Muscle layer of duodenum (tissue), 2 donors: Measurements from ENCODE around the gene AFMID.
A peak's percentile ranks its signal among the peaks of the same experiment; 100 is the strongest.

Source experiments
- H3K27ac ChIP-seq: one replicate; pipeline ENCODE4 v1.7.0; 2013; ENCODE audit warnings: mild to moderate bottlenecking, low read length
- H3K27me3 ChIP-seq: one replicate; pipeline ENCODE4 v1.7.0; 2013; ENCODE audit warnings: low read depth, mild to moderate bottlenecking, control low read depth, low read length
- H3K36me3 ChIP-seq, 2 donors: one replicate each; pipeline ENCODE4 v1.7.0; 2013; ENCODE audit warnings: low read length in 2 of 2, control low read depth in 1 of 2, mild to moderate bottlenecking in 1 of 2; ENCODE audit not compliant: insufficient read depth in 2 of 2, control insufficient read depth in 1 of 2
- H3K4me1 ChIP-seq, 2 donors: one replicate each; pipeline ENCODE4 v1.7.0; 2013; ENCODE audit warnings: low read length in 2 of 2, mild to moderate bottlenecking in 2 of 2, control low read depth in 1 of 2, moderate library complexity in 1 of 2; ENCODE audit not compliant: insufficient read depth in 2 of 2, control insufficient read depth in 1 of 2
- H3K4me3 ChIP-seq, 2 donors: one replicate each; pipeline ENCODE4 v1.7.0; 2013; ENCODE audit warnings: low read length in 2 of 2, low read depth in 1 of 2, mild to moderate bottlenecking in 1 of 2
- H3K9me3 ChIP-seq, 2 donors: one replicate each; pipeline ENCODE4 v1.7.0; 2013; ENCODE audit warnings: low read length in 2 of 2, control low read depth in 1 of 2, mild to moderate bottlenecking in 1 of 2; ENCODE audit not compliant: control insufficient read depth in 1 of 2
- donor health status: healthy.

Gene AFMID

DNA sequence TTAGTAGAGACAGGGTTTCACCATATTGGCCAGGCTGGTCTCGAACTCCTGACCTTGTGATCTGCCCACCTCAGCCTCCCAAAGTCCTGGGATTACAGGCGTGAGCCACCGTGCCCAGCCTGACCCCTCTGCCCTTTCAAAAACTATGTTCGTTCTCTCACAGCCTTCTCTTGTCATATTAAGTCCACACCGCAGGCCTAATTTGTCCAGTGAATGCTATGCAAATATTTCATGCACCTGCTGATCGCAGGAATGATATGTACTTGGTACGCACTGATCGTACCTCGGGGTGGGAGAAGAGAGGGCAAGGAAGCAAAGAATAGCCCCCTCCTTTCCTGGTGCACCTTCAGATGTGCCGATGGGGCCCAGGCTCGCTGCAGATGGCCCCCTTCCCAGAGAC is 23.9 kb downstream of the AFMID start:
- H3K4me3 ChIP-seq, result no peak overlapping the region
- H3K4me1 ChIP-seq, result peaks cover 0 to 6% of the 10 kb centered on the region in 2 donors
- H3K27ac ChIP-seq, result no peak overlapping the region

DNA sequence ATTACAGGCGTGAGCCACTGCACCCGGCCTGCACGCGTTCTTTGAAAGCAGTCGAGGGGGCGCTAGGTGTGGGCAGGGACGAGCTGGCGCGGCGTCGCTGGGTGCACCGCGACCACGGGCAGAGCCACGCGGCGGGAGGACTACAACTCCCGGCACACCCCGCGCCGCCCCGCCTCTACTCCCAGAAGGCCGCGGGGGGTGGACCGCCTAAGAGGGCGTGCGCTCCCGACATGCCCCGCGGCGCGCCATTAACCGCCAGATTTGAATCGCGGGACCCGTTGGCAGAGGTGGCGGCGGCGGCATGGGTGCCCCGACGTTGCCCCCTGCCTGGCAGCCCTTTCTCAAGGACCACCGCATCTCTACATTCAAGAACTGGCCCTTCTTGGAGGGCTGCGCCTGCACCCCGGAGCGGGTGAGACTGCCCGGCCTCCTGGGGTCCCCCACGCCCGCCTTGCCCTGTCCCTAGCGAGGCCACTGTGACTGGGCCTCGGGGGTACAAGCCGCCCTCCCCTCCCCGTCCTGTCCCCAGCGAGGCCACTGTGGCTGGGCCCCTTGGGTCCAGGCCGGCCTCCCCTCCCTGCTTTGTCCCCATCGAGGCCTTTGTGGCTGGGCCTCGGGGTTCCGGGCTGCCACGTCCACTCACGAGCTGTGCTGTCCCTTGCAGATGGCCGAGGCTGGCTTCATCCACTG is 27.0 kb downstream of the AFMID start, which contains the start of gene BIRC5:
BIRC5 (plus strand) TSS at position 238 of the 690 bp plus-strand sequence; CDS start at position 302, 64 bp downstream.
- H3K4me1 ChIP-seq, result peaks cover 0 to 6% of the 10 kb centered on the region in 2 donors
- H3K36me3 ChIP-seq, result no peaks in the 10 kb centered on the region
- peak within 1 kb of the TSS; percentile 46 to 64 for H3K4me3 ChIP-seq
- no peaks in the 10 kb centered on the region for H3K27me3 ChIP-seq
- no peak within 1 kb of the TSS for H3K27ac ChIP-seq
- no peaks in the 10 kb centered on the region for H3K9me3 ChIP-seq

More for the DNA sequence above, 23.9 kb downstream of the AFMID start:
- Histone ChIP-seq H3K9me3 (no peaks in the 10 kb centered on the region), H3K36me3 (no peaks in the 10 kb centered on the region), H3K27me3 (no peaks in the 10 kb centered on the region)

DNA sequence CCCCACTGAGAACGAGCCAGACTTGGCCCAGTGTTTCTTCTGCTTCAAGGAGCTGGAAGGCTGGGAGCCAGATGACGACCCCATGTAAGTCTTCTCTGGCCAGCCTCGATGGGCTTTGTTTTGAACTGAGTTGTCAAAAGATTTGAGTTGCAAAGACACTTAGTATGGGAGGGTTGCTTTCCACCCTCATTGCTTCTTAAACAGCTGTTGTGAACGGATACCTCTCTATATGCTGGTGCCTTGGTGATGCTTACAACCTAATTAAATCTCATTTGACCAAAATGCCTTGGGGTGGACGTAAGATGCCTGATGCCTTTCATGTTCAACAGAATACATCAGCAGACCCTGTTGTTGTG is 27.5 kb downstream of the AFMID start:
- Histone ChIP-seq H3K4me3 (peak overlapping the region; percentile 46 to 64), H3K4me1 (peaks cover 0 to 6% of the 10 kb centered on the region in 2 donors), H3K36me3 (no peaks in the 10 kb centered on the region), H3K9me3 (no peaks in the 10 kb centered on the region), H3K27me3 (no peaks in the 10 kb centered on the region), H3K27ac (no peak overlapping the region)

DNA sequence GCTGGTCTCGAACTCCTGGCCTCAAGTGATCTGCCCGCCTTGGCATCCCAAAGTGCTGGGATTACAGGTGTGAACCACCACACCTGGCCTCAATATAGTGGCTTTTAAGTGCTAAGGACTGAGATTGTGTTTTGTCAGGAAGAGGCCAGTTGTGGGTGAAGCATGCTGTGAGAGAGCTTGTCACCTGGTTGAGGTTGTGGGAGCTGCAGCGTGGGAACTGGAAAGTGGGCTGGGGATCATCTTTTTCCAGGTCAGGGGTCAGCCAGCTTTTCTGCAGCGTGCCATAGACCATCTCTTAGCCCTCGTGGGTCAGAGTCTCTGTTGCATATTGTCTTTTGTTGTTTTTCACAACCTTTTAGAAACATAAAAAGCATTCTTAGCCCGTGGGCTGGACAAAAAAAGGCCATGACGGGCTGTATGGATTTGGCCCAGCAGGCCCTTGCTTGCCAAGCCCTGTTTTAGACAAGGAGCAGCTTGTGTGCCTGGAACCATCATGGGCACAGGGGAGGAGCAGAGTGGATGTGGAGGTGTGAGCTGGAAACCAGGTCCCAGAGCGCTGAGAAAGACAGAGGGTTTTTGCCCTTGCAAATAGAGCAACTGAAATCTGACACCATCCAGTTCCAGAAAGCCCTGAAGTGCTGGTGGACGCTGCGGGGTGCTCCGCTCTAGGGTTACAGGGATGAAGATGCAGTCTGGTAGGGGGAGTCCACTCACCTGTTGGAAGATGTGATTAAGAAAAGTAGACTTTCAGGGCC is 32.4 kb downstream of the AFMID start:
- Histone ChIP-seq H3K9me3 (no peaks in the 10 kb centered on the region), H3K27me3 (no peaks in the 10 kb centered on the region), H3K36me3 (no peaks in the 10 kb centered on the region), H3K4me3 (no peak overlapping the region), H3K27ac (no peak overlapping the region), H3K4me1 (peaks cover 0 to under 1% of the 10 kb centered on the region in 2 donors)

DNA sequence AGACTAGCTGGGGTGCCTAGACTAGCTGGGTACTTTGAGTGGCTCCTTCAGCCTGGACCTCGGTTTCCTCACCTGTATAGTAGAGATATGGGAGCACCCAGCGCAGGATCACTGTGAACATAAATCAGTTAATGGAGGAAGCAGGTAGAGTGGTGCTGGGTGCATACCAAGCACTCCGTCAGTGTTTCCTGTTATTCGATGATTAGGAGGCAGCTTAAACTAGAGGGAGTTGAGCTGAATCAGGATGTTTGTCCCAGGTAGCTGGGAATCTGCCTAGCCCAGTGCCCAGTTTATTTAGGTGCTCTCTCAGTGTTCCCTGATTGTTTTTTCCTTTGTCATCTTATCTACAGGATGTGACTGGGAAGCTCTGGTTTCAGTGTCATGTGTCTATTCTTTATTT is 35.9 kb downstream of the AFMID start:
- no peak overlapping the region for H3K27ac ChIP-seq
- H3K4me3 ChIP-seq, result no peak overlapping the region
- H3K9me3 ChIP-seq, result no peaks in the 10 kb centered on the region
- no peaks in the 10 kb centered on the region for H3K36me3 ChIP-seq
- H3K27me3 ChIP-seq, result no peaks in the 10 kb centered on the region
- H3K4me1 ChIP-seq, result no peaks in the 10 kb centered on the region

DNA sequence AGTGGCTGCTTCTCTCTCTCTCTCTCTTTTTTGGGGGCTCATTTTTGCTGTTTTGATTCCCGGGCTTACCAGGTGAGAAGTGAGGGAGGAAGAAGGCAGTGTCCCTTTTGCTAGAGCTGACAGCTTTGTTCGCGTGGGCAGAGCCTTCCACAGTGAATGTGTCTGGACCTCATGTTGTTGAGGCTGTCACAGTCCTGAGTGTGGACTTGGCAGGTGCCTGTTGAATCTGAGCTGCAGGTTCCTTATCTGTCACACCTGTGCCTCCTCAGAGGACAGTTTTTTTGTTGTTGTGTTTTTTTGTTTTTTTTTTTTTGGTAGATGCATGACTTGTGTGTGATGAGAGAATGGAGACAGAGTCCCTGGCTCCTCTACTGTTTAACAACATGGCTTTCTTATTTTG is 36.6 kb downstream of the AFMID start:
- Histone ChIP-seq H3K36me3 (no peaks in the 10 kb centered on the region), H3K4me1 (no peaks in the 10 kb centered on the region), H3K27me3 (no peaks in the 10 kb centered on the region)

DNA sequence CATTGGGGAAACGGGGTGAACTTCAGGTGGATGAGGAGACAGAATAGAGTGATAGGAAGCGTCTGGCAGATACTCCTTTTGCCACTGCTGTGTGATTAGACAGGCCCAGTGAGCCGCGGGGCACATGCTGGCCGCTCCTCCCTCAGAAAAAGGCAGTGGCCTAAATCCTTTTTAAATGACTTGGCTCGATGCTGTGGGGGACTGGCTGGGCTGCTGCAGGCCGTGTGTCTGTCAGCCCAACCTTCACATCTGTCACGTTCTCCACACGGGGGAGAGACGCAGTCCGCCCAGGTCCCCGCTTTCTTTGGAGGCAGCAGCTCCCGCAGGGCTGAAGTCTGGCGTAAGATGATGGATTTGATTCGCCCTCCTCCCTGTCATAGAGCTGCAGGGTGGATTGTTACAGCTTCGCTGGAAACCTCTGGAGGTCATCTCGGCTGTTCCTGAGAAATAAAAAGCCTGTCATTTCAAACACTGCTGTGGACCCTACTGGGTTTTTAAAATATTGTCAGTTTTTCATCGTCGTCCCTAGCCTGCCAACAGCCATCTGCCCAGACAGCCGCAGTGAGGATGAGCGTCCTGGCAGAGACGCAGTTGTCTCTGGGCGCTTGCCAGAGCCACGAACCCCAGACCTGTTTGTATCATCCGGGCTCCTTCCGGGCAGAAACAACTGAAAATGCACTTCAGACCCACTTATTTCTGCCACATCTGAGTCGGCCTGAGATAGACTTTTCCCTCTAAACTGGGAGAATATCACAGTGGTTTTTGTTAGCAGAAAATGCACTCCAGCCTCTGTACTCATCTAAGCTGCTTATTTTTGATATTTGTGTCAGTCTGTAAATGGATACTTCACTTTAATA is 37.3 kb downstream of the AFMID start:
- Histone ChIP-seq H3K4me1 (no peaks in the 10 kb centered on the region), H3K4me3 (no peak overlapping the region), H3K27me3 (no peaks in the 10 kb centered on the region), H3K9me3 (no peaks in the 10 kb centered on the region), H3K27ac (no peak overlapping the region), H3K36me3 (no peaks in the 10 kb centered on the region)

More for the DNA sequence above, 36.6 kb downstream of the AFMID start:
- Histone ChIP-seq H3K9me3 (no peaks in the 10 kb centered on the region), H3K27ac (no peak overlapping the region), H3K4me3 (no peak overlapping the region)

DNA sequence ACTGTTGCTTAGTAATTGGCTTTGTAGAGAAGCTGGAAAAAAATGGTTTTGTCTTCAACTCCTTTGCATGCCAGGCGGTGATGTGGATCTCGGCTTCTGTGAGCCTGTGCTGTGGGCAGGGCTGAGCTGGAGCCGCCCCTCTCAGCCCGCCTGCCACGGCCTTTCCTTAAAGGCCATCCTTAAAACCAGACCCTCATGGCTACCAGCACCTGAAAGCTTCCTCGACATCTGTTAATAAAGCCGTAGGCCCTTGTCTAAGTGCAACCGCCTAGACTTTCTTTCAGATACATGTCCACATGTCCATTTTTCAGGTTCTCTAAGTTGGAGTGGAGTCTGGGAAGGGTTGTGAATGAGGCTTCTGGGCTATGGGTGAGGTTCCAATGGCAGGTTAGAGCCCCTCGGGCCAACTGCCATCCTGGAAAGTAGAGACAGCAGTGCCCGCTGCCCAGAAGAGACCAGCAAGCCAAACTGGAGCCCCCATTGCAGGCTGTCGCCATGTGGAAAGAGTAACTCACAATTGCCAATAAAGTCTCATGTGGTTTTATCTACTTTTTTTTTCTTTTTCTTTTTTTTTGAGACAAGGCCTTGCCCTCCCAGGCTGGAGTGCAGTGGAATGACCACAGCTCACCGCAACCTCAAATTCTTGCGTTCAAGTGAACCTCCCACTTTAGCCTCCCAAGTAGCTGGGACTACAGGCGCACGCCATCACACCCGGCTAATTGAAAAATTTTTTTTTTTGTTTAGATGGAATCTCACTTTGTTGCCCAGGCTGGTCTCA is 38.1 kb downstream of the AFMID start:
- Histone ChIP-seq H3K27me3 (no peaks in the 10 kb centered on the region), H3K27ac (no peak overlapping the region), H3K4me1 (no peaks in the 10 kb centered on the region), H3K36me3 (no peaks in the 10 kb centered on the region), H3K4me3 (no peak overlapping the region), H3K9me3 (no peaks in the 10 kb centered on the region)

DNA sequence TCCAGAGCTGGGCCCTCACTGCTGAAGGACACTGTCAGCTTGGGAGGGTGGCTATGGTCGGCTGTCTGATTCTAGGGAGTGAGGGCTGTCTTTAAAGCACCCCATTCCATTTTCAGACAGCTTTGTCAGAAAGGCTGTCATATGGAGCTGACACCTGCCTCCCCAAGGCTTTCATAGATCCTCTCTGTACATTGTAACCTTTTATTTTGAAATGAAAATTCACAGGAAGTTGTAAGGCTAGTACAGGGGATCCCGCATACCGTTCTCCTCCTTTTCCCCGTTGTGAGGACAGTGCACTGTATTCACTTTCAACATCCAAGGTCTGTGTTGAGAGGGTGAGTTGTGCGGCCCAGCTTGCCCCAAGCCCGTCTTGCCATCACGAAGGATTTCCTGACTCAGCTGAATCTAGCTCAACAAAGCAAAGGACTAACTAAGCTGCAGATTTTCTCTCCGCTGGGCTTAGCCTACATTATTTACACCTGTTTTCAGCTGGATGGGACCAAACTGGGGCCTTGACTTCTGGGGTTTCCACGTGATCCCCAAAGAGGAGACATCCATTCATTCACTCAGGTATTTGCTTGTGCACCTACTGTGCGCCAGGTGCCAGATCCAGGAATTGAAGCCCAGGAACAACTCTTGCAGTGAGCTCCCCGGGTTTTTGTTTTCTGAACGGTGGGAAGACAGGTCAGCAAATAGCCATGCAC is 39.0 kb downstream of the AFMID start:
- Histone ChIP-seq H3K4me3 (no peak overlapping the region), H3K27ac (no peak overlapping the region), H3K27me3 (peaks cover 6% of the 10 kb centered on the region), H3K4me1 (peaks cover 0 to under 1% of the 10 kb centered on the region in 2 donors), H3K9me3 (no peaks in the 10 kb centered on the region), H3K36me3 (no peaks in the 10 kb centered on the region)

DNA sequence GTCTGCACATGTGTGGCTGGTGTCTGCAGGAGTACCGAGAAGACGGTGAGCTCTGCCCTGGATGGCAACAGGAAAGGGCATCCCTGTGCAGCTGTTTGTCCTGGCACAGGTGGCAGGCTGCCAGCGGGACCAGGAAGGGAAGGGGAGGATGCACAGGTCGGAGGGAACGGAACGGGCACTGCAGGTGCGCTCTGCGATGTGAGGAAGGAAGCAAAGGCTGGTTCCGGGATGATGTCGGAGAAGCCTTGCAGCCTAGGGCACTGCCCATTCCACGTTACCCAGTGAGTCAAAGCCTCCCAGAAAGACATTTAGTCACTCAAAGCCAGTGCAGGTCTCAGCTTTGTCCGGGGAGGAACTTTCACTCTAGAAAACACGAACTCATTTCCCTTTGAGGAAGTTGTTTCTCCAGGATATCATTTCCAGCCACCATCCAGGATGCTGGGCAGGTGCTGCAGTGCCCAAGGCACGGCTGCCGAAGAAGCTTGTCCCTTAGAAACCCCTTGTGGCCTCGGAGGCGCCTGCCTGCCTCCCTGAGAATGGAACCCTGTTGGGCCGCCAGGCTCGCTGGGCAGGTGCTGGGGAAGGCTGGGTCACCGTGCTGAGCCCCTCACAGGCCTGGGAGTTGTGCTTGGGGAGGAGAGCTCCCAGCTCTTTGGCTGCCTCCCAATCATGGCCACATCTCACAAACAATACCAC is 39.7 kb downstream of the AFMID start:
- H3K4me3 ChIP-seq, result no peak overlapping the region
- no peaks in the 10 kb centered on the region for H3K9me3 ChIP-seq
- no peaks in the 10 kb centered on the region for H3K36me3 ChIP-seq
- peaks cover 9% of the 10 kb centered on the region for H3K27me3 ChIP-seq
- no peak overlapping the region for H3K27ac ChIP-seq
- H3K4me1 ChIP-seq, result peaks cover 0 to 4% of the 10 kb centered on the region in 2 donors
